ENCODE measurements around the gene TMC6. TPM values are rescaled to one million over a fixed set of nuclear protein-coding genes. Genes with fewer than 3 reads are reported as not detected.
A peak's percentile ranks its signal among the peaks of the same experiment; 100 is the strongest.

TMC6 gene, protein sequence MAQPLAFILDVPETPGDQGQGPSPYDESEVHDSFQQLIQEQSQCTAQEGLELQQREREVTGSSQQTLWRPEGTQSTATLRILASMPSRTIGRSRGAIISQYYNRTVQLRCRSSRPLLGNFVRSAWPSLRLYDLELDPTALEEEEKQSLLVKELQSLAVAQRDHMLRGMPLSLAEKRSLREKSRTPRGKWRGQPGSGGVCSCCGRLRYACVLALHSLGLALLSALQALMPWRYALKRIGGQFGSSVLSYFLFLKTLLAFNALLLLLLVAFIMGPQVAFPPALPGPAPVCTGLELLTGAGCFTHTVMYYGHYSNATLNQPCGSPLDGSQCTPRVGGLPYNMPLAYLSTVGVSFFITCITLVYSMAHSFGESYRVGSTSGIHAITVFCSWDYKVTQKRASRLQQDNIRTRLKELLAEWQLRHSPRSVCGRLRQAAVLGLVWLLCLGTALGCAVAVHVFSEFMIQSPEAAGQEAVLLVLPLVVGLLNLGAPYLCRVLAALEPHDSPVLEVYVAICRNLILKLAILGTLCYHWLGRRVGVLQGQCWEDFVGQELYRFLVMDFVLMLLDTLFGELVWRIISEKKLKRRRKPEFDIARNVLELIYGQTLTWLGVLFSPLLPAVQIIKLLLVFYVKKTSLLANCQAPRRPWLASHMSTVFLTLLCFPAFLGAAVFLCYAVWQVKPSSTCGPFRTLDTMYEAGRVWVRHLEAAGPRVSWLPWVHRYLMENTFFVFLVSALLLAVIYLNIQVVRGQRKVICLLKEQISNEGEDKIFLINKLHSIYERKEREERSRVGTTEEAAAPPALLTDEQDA
- total RNA-seq (ENCODE audit: low replicate concordance) = 94.4 and 122 TPM in 2 replicates
- long read RNA-seq, full-length matches to known transcripts = 3 of 12 reads
- long read RNA-seq, partial matches to known transcripts = 3 of 12 reads
- long read RNA-seq, other reads (novel, unspliced or antisense) = 6 of 12 reads

DNA sequence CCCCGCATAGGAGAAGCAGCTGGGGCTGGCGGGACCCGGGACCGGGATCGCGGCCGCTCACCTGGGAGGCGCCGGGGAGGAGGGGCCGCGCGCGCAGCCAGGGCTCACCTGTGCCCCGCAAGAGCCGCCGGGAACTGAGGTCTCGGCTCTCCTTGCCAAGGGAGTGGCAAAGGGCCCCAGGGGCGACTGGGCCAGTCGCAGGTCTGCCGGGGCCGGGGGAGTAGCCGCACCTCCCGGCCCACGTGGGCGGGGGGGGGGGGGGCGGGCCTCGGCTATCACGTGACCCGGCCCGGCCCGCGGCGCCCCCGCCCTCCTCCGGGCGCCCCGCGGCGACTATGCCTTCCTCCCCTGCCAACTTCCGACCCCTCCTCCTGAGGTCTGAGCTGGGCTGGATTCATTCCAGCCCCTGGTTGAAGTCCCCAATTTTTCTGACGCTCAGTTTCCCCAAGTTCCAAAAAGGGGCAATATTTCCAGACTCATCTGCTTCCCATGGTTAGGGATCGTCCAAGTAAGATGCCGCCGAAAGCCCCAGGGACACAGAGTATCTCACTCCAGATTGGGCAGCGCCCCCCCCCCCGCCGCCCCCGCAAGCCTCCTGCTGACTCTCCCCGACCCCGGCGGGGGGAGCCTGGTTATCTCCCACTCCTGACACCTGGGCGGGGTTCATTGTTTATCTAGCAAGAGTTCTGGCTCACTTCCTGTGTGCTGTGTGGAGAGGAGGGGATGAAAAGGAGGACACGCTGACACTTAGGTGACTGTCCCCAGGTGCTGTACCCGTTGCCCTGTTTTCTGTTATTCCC lies at the start of gene TMC6:
TSS of gene TMC6 (minus strand) at position 205 of the 800 bp plus-strand sequence. CDS start 1,923 bp downstream, outside the sequence.
- peaks cover 5% of the 10 kb centered on the region for H3K27me3 Mint-ChIP-seq
- H3K4me3 Mint-ChIP-seq = peak within 1 kb of the TSS; percentile 93
- TF ChIP-seq, protein P1, sequence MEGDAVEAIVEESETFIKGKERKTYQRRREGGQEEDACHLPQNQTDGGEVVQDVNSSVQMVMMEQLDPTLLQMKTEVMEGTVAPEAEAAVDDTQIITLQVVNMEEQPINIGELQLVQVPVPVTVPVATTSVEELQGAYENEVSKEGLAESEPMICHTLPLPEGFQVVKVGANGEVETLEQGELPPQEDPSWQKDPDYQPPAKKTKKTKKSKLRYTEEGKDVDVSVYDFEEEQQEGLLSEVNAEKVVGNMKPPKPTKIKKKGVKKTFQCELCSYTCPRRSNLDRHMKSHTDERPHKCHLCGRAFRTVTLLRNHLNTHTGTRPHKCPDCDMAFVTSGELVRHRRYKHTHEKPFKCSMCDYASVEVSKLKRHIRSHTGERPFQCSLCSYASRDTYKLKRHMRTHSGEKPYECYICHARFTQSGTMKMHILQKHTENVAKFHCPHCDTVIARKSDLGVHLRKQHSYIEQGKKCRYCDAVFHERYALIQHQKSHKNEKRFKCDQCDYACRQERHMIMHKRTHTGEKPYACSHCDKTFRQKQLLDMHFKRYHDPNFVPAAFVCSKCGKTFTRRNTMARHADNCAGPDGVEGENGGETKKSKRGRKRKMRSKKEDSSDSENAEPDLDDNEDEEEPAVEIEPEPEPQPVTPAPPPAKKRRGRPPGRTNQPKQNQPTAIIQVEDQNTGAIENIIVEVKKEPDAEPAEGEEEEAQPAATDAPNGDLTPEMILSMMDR (conservative IDR thresholded peaks at IDR 0.05) = no peak
- H3K9me3 Mint-ChIP-seq = no peaks in the 10 kb centered on the region
- no peak for DNase-seq (ENCODE audit: extremely low spot score, unreplicated experiment)
- peak within 1 kb of the TSS; percentile 89 for H3K27ac Mint-ChIP-seq
- H3K4me1 Mint-ChIP-seq (ENCODE audit: unreplicated experiment) = peaks cover 10% of the 10 kb centered on the region
- peaks cover 2% of the 10 kb centered on the region for H3K36me3 Mint-ChIP-seq

DNA sequence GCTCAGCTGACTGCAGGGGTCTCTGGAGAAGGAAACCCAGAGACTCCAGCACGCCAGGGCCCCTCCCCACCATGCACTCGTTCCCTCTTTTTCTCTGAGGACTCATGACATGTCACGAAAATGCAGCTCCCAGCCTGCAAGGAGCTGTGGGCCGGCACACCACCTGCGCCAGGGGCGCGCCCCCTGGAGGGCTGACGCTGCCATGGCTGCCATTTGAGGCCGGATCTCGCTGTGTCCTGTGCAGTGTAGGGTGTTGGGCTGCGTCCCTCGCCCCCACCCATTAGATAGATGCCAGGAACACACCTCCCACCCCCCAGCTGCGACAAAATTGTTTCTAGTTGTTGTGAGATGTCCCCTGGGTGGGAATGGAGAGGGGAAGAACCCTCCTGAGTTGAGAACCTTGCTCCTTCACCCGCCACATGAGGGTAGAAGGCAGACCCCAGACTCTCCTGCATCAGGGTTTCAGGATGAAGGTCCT lies 48.0 kb upstream of the TMC6 start:
- TF ChIP-seq, protein P1 (conservative IDR thresholded peaks at IDR 0.05) = peak; percentile 92
- no peaks in the 10 kb centered on the region for H3K9me3 Mint-ChIP-seq
- H3K36me3 Mint-ChIP-seq = peaks cover 13% of the 10 kb centered on the region
- no peak overlapping the region for H3K4me3 Mint-ChIP-seq
- DNase-seq (ENCODE audit: extremely low spot score, unreplicated experiment) = peak; percentile 83
- H3K4me1 Mint-ChIP-seq (ENCODE audit: unreplicated experiment) = peaks cover 16% of the 10 kb centered on the region
- H3K27me3 Mint-ChIP-seq = no peaks in the 10 kb centered on the region
- H3K27ac Mint-ChIP-seq = peak overlapping the region; percentile 39

DNA sequence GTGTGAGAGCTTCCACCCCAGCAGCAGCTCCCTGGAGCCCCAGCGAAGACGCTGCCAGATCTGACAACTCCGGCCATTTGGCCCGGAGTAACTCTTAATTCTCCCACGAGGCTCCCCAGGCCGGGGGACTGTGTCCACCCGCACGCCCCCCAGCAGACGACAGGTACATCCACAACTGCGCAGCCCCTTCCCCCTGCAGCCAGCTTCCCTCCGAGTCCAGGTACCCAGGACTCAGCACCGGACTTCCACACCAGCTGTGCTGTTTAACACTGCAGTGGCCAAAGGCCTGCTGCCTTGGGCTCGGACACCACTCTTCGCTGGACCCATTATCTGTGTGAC lies 47.1 kb upstream of the TMC6 start:
- no peaks in the 10 kb centered on the region for H3K27me3 Mint-ChIP-seq
- peaks cover 13% of the 10 kb centered on the region for H3K4me1 Mint-ChIP-seq (ENCODE audit: unreplicated experiment)
- no peaks in the 10 kb centered on the region for H3K9me3 Mint-ChIP-seq
- peak overlapping the region; percentile 23 for H3K27ac Mint-ChIP-seq
- H3K4me3 Mint-ChIP-seq = no peak overlapping the region
- no peak for DNase-seq (ENCODE audit: extremely low spot score, unreplicated experiment)
- TF ChIP-seq, protein P1 (conservative IDR thresholded peaks at IDR 0.05) = no peak
- peaks cover 11% of the 10 kb centered on the region for H3K36me3 Mint-ChIP-seq

DNA sequence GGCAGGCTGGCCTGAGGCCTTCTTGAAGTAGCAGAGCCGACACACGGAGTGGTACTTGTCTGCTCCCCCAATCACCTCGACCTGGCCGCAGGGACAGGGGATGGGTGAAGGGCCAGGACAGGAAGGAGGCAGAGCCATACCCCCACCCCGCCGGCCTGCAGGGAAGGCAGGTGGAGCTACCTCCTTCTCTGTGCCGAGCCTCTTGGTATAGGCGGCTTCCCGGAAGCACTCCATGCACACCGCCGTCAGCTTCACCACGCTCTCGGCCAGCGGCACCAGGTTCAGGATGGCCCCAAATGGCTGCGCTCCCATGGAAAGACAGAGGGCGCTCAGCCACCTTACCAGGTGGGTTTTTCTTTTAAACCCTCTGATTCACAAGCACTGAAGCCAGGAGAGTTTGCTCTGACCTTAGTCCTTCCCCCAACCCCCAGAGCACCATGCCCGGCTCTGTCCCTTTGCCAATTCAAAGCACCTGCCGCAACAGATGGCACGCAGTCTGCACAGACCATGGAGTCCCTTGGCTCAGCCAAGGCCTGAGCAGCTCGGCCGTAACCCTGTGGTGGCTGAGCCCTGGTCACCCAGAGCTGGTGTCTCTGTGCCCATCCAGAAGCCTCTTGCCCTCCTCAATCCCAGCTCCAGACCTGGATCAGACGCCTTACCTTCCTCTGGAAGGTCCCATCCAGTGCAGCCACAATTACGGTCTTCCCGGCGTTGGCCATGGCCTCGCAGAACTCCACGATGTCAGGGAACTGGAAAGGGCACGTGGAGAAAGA lies 46.5 kb upstream of the TMC6 start:
- peaks cover 6% of the 10 kb centered on the region for H3K36me3 Mint-ChIP-seq
- no peak for DNase-seq (ENCODE audit: extremely low spot score, unreplicated experiment)

More for the DNA sequence above, 46.5 kb upstream of the TMC6 start:
- H3K4me1 Mint-ChIP-seq (ENCODE audit: unreplicated experiment) = peaks cover 11% of the 10 kb centered on the region
- no peak overlapping the region for H3K4me3 Mint-ChIP-seq
- TF ChIP-seq, protein P1 (conservative IDR thresholded peaks at IDR 0.05) = peak; percentile 24
- no peaks in the 10 kb centered on the region for H3K9me3 Mint-ChIP-seq
- peak overlapping the region; percentile 23 for H3K27ac Mint-ChIP-seq
- no peaks in the 10 kb centered on the region for H3K27me3 Mint-ChIP-seq
